HG03460 (cell line): ENCODE data around the gene BDKRB1.

Experiments used
- ATAC-seq: cut with Tn5 transposase; IDR thresholded peaks from one replicate; pipeline ENCODE4 v1.9.1; 2021; ENCODE audit not compliant: unreplicated experiment

BDKRB1 gene

GRCh38 chr14:96261053-96261452 is 5.0 kb downstream of the BDKRB1 start:
- no peak for ATAC-seq

DNA sequence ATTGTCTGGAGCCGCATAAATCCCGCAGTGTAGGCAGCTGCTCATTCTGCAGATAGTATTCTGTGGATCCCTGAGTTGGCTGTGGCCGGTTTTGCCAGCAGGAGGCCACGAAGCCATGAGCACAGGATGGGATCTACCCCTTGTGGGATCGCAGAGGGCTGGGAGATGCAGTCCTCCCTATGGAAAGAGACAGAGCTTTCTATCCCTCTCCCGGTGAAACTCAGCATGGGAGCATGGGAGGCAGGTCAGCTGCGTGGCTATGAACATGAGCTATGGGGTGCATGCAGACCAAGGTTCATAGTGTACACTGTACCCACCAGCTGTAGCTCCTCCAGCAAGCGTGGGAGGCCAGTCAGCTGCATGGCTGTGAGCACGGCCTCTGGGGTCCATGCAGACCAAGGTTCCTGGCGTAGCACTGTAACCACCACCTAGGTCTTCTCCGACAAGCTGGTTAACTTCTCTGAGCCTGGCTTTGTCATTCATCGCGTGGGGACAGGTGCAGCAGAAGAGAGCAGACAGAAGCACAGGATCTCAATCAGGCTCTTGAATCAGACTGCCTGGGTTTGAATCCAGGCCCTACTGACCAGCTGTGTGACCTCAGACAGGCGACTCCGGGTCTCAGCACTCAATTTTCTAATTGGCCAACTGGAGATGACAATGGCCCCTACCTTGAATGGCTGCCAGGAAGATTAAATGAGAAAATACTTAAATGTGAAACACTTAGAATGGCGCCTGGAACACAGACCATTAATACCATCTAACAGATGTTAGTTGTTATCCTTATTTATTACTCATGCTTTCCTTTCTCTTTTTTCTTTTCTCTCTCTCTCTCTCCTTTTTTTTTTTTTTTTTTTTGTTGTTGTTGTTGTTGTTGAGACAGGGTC is 6.0 kb downstream of the BDKRB1 start:
- no peak for ATAC-seq

DNA sequence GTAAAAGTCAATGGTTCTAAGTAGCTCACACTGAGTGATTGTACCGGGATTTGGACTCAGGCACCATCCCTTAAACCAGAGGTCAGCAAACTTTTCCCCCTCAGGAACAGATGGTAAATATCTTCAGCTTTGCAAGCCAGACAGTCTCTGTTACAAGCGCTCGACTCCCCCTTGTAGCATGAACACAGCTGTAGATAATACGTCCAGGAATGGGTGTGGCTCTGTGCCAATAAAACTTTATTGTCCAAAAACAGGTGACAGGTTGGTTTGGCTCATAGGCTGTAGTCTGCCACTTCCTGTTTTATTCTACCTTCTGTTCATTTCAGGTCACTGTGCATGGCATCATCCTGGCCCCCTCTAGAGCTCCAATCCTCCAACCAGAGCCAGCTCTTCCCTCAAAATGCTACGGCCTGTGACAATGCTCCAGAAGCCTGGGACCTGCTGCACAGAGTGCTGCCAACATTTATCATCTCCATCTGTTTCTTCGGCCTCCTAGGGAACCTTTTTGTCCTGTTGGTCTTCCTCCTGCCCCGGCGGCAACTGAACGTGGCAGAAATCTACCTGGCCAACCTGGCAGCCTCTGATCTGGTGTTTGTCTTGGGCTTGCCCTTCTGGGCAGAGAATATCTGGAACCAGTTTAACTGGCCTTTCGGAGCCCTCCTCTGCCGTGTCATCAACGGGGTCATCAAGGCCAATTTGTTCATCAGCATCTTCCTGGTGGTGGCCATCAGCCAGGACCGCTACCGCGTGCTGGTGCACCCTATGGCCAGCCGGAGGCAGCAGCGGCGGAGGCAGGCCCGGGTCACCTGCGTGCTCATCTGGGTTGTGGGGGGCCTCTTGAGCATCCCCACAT is 7.6 kb downstream of the BDKRB1 start:
- no peak for ATAC-seq

GRCh38 chr14:96264200-96264553 is 8.2 kb downstream of the BDKRB1 start:
- no peak for ATAC-seq

DNA sequence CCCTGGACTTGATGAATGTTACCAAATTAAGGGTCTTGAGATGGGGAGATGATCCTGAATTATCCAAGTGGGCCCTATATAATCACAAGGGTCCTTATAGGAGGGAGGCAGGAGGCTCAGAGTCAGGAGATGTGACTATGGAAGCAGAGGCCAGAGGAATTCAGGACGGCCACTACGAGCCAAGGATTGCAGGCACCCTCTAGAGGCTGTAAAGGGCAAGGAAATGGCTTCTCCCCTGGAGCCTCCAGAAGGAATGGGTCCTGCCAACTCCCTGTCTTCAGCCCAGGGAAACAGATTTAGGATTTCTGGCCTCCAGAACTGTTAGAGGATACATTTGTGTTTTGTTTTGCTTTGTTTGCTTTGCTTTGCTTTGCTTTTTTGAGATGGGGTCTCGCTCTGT is 8.8 kb downstream of the BDKRB1 start:
- ATAC-seq, result no peak

DNA sequence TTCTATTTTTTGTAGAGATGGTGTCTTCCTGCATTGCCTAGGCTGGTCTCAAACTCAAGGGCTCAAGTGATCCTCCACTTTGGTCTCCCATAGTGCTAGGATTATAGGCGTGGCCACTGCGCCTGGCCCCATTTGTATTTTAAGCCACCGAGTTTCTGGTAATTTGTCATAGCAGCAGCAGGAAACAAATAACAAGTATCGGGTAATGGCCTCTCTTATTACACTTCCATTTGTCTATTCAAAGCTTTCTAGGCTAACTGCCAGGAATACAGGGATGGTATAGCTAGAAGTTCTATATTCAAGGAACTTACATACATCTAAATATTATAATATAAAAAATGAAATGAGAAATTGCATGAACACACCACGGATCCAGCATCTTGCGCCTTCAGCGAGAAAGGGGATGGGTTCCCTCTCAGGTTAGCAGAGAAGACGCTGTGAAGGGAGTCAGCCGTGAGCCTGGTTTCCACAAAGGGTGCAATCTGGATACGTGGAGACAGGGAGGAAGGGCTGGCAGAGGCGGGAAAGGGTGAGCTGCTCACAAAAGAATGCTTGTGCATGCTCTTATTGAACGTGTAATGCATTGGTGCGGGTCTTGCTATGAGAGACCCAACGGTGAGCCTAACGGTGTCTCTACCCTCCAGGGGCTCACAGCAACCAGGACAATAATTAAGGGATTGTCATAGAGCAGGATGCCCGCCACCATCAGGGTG is 9.5 kb downstream of the BDKRB1 start:
- no peak for ATAC-seq

DNA sequence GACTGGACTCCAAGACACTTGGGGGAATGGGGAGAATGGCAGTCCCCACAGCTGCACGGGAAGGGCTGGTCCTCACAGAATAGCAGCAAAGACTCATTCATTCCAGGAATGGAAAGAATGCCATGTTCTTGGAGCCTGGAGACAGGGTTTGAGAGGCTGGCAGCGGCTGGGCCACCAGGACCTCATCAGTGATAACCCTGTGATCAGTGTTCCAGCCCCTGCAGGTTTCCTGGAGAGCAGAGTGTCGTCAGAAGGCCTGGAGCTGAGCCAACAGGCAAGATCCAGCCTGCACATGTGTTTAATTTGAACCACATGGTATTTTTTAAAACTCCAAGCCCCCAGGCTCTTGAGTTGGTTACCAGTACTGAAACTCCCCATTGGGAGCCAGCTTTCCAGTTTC is 11.3 kb downstream of the BDKRB1 start:
- no peak for ATAC-seq

DNA sequence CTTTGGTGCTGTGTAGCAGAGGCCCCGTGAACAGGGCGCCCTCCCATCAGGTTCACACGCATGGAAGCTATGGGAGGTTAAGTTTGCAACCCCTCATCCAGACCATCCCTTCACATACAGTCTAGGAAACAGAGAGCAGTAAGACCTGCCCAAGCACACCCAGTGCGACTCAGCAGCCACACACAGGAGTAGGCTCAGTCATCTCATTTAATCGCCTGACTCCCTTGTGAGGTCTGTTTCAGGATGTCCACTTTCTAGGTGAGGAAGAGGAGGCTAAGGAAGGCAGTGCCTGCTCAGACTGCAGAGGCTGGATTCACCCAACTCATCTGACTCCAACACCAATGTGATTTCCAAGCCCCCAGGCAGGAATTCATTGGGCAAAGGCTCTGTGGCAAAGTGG is 11.9 kb downstream of the BDKRB1 start:
- no peak for ATAC-seq

GRCh38 chr14:96268431-96269358 is 12.7 kb downstream of the BDKRB1 start:
- ATAC-seq, result no peak

GRCh38 chr14:96269359-96269710 is 13.3 kb downstream of the BDKRB1 start:
- no peak for ATAC-seq

DNA sequence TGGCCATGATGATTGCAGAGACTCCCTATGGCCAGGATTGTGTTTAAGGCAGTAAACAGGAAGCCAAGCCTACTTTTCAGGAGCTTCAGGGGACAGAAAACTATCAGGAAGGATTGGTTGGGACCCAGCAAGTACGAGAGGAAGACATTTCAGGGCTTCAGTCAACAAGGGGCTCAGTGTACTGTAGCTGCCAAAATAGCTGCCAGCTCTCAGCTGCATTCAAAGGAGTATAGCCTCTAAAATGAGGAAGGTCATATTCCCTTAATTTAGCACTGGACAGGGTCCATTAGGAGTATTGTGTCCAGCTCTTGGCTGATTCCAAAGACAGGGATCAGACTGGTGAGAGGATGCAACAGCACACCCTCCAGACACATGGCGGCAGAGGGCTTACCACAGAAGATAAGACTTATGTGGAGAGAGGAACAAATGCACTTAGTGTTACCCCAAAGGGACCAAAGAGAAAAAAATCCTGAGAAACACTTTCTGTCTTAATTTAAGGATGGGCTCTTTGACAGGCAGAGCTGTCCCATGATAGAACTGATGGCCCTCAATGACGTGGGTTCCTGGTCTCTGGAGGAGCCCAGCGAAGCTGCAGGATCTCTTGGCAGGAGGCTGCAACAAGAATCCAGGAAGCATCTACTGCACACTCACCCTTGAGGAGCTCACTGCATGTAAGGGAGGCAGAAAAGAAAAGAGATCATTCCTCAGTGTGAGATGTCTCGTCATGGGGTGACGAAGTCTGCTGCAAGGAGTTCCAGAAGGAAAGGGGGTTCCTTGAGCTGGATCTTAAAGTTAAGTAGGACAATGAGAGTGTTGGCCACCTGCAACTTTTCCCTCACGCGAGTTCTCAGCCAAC is 14.8 kb downstream of the BDKRB1 start:
- ATAC-seq, result no peak

DNA sequence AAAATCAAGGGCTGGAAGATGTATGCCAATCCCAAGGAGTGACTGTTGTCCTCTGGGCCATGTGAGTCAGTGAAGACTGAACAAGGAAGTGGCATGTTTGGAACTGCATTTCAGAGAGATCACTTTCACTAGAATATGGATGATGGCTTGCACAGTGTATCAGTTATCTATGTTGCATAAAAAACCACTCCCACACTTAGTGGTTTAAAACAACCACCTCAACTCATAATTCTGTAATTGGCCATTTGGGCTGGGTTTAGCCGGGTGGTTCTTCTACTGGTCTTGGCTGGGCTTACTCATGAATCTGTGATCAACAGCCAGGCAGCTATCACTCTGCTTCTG is 15.4 kb downstream of the BDKRB1 start:
- no peak for ATAC-seq

GRCh38 chr14:96272777-96273473 is 16.9 kb downstream of the BDKRB1 start:
- ATAC-seq, result no peak

- ATAC-seq, result no peak
These were observed 17.6 kb downstream of the BDKRB1 start for GRCh38 chr14:96273629-96274028.

GRCh38 chr14:96274122-96274521 is 18.1 kb downstream of the BDKRB1 start:
- ATAC-seq, result no peak

- no peak for ATAC-seq
These were observed 18.5 kb downstream of the BDKRB1 start for GRCh38 chr14:96274543-96274942.

- no peak for ATAC-seq
These were observed 19.4 kb downstream of the BDKRB1 start for GRCh38 chr14:96275177-96276112.

GRCh38 chr14:96277890-96278289 is 21.9 kb downstream of the BDKRB1 start:
- ATAC-seq, result no peak
